T-helper 2 cell treated with Interferon-gamma antibody and Interleukin-4, amounts not matched to agents 5 μg/mL and 100 μg/mL, for 36 hours (primary cell): ENCODE measurements around the gene RPS25.
"Not testable (repeated sequence)": the region's sequence is repeated elsewhere in the genome, so short reads cannot be mapped to it uniquely, and the experiment has no call there.

ENCODE experiments used
- DNase-seq: peaks from one replicate; pipeline ENCODE4 v3.0.0; 2021; ENCODE audit warnings: low spot score
- H3K27ac Mint-ChIP-seq: one replicate; pipeline ENCODE4 v1.8.0; 2021; ENCODE audit warnings: mild to moderate bottlenecking, mixed read lengths
- H3K27me3 Mint-ChIP-seq: one replicate; pipeline ENCODE4 v1.8.0; 2021; ENCODE audit warnings: low read depth, mixed read lengths
- H3K36me3 Mint-ChIP-seq: one replicate; pipeline ENCODE4 v1.8.0; 2021; ENCODE audit warnings: low read depth, mixed read lengths
- H3K4me1 Mint-ChIP-seq: one replicate; pipeline ENCODE4 v1.8.0; 2021; ENCODE audit warnings: low read depth, mixed read lengths
- H3K4me3 Mint-ChIP-seq: one replicate; pipeline ENCODE4 v1.8.0; 2022; ENCODE audit warnings: mild to moderate bottlenecking, moderate library complexity, mixed read lengths
- H3K9me3 Mint-ChIP-seq: one replicate; pipeline ENCODE4 v1.8.0; 2021; ENCODE audit warnings: mixed read lengths

Gene RPS25

DNA sequence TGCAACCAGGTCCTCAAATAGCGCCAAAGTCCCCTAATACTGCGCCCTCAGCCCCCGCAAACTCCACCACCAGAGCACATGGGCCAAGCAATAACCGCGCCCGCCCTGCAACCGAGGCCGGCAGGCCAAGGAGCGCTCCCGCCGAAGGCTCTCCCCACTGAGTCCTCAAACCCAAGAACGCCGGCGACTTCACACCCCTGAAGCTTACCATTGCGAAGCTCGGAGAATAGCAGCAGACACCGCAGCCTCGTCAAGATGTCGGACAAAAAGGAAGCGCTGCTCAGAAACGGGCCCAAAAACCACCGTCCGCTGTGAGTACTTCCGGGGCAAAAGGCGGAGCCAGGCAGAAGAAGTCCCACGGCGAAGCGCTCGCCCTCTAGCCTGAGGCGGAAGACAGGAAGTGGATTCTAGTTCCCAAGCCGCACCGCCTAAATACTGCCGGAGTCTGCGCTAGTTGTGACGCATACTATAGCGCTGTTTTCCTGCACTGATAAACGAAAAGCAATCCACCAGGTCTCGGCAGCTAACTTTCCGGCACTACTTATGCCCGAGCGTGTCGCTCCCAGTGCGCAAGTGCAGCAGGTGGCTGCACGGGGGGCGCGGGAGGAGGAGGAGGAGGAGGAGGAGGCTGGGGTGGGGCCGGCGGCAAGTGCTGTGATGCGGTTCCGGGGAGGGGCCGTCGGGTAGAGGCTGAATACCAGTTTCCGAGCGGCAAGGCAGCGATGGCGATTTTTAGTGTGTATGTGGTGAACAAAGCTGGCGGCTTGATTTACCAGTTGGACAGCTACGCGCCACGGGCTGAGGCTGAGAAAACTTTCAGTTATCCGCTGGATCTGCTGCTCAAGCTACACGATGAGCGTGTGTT, at the start of gene RPS25, which contains the start of gene TRAPPC4:
Gene RPS25 (minus strand): TSS at position 270 of the 865 bp plus-strand sequence. CDS start 59 bp downstream, at position 211.
Gene TRAPPC4 (plus strand): TSS at position 693 of the 865 bp plus-strand sequence. CDS start 30 bp downstream, at position 723.
- Mint-ChIP-seq H3K36me3 (peaks cover 68% of the 10 kb centered on the region), H3K27ac (peak within 1 kb of the TSS; percentile 100), H3K4me1 (peaks cover 35% of the 10 kb centered on the region), H3K9me3 (no peaks in the 10 kb centered on the region), H3K27me3 (no peaks in the 10 kb centered on the region), H3K4me3 (peak within 1 kb of the TSS; percentile 99)
- peak; percentile 94 for DNase-seq

DNA sequence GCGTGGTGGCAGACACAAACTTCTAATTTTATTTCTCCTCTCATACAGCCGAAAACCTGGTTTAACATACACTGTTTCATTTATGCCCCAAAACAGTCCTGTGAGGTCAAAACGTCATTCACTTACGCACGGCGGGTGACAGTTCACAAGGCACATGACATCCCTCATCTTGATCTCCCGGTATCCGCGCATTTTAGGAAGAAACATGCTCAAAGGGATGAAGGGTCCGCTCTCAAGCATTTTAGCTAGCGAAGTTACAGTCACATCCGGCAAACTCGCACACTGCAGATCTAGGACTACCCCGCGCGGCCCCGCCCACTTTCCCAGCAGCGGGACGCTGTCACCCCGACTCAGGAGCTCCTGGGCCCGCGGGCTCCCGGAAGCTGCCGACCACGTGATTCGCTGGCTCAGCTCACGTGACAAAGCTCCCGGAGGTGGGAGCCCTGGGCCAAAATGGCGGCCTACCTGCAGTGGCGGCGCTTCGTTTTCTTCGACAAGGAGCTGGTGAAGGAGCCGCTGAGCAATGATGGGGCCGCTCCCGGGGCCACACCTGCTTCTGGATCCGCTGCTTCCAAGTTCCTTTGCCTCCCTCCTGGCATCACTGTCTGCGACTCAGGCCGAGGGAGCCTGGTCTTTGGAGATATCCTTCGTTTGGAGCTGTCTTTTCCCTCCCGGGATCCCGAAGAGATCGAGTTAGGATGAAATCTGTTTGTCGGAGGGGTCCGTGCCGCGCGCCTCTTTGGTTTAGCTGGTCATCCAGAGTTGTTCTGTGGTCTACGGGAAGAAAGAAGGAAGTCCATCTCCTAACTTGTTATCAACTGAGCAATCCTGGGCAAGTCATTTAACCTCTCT, 49.5 kb upstream of the RPS25 start, which contains the start of gene VPS11:
Gene VPS11 (plus strand): TSS at position 448 of the 852 bp plus-strand sequence. CDS start 6 bp downstream, at position 454.
- H3K9me3 Mint-ChIP-seq = no peaks in the 10 kb centered on the region
- H3K36me3 Mint-ChIP-seq = peaks cover 14% of the 10 kb centered on the region
- H3K27ac Mint-ChIP-seq = peak within 1 kb of the TSS; percentile 94
- peak; percentile 99 for DNase-seq
- H3K4me3 Mint-ChIP-seq = peak within 1 kb of the TSS; percentile 99
- no peaks in the 10 kb centered on the region for H3K27me3 Mint-ChIP-seq
- peaks cover 22% of the 10 kb centered on the region for H3K4me1 Mint-ChIP-seq

DNA sequence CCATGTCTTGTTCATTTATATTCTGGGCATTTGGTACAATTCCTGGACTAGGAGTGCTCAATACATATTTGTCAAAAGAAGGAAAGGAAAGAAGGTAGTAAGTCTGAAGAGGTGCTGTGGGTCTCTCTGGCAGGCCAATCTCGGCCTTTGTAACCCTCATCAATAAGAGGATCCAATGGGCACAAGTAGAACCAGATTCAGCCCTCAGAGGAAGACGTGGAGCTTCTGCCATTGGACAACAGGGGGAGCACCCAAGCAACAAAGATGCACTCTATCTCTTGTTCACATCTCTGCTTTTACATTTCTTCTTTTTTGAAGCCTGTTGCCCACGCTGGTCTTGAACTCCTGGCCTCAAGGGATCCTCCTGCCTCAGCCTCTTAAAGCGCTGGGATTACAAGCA, 47.2 kb upstream of the RPS25 start:
- peak; percentile 38 for DNase-seq
- peak overlapping the region; percentile 17 for H3K27ac Mint-ChIP-seq
- no peaks in the 10 kb centered on the region for H3K27me3 Mint-ChIP-seq
- H3K9me3 Mint-ChIP-seq = no peaks in the 10 kb centered on the region
- peaks cover 22% of the 10 kb centered on the region for H3K4me1 Mint-ChIP-seq
- H3K4me3 Mint-ChIP-seq = peak overlapping the region; percentile 99
- peaks cover 7% of the 10 kb centered on the region for H3K36me3 Mint-ChIP-seq

DNA sequence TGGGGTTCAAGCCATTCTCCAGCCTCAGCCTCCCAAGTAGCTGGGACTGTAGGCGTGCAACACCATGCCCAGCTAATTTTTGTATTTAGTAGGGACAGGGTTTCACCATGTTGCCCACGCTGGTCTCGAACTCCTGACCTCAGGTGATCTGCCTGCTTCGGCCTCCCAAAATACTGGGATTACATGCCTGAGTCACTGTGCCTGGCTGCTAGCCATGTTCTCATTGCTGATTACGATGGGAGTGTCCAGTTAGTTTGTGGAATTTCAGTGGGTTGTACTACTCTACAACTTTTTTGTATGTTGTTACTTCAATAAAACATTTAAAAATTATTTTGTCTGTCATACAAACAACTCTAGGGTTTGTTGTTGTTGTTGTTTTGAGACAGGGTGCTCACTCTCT, 44.6 kb upstream of the RPS25 start:
- H3K4me1 Mint-ChIP-seq = peaks cover 20% of the 10 kb centered on the region
- H3K27me3 Mint-ChIP-seq = no peaks in the 10 kb centered on the region
- DNase-seq = no peak
- no peak overlapping the region for H3K4me3 Mint-ChIP-seq
- H3K27ac Mint-ChIP-seq = no peak overlapping the region
- H3K9me3 Mint-ChIP-seq = no peaks in the 10 kb centered on the region
- peaks cover 7% of the 10 kb centered on the region for H3K36me3 Mint-ChIP-seq

DNA sequence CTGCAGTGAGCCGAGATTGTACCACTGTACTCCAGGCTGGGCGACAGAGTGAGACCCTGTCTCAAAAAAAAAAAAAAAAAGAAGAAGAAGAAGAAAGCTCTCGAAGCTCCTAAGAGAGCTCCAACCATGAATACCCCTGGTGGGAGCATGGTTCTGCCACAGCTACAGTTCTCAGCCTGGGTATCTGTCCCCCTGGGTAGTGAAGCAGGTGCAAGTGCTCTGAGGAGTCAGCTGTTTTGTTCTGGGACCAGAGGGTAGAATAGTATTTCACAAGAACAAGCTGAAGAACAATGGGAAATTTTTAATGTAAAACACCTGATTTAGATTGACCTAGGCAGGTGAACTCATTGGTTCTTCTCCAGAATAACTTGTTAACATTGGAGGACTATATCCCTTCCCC, 43.1 kb upstream of the RPS25 start:
- peaks cover 7% of the 10 kb centered on the region for H3K36me3 Mint-ChIP-seq
- DNase-seq = no peak
- H3K9me3 Mint-ChIP-seq = no peaks in the 10 kb centered on the region
- H3K4me3 Mint-ChIP-seq = no peak overlapping the region
- no peaks in the 10 kb centered on the region for H3K27me3 Mint-ChIP-seq
- H3K27ac Mint-ChIP-seq = no peak overlapping the region
- peaks cover 14% of the 10 kb centered on the region for H3K4me1 Mint-ChIP-seq

DNA sequence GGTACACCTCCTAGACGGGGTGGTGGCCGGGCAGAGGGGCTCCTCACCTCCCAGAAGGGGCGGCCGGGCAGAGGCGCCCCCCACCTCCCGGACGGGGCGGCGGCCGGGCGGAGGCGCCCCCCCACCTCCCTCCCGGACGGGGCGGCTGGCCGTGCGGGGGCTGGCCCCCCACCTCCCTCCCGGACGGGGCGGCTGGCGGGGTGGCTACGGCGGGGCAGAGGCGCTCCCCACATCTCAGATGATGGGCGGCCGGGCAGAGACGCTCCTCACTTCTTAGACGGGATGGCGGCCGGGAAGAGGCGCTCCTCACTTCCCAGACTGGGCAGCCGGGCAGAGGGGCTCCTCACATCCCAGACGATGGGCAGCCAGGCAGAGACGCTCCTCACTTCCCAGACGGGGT, 41.0 kb upstream of the RPS25 start:
- peaks cover 19% of the 10 kb centered on the region for H3K4me1 Mint-ChIP-seq
- H3K27me3 Mint-ChIP-seq, H3K4me3 Mint-ChIP-seq, DNase-seq, H3K9me3 Mint-ChIP-seq, H3K27ac Mint-ChIP-seq: not testable (repeated sequence)
- H3K36me3 Mint-ChIP-seq = peaks cover 26% of the 10 kb centered on the region

DNA sequence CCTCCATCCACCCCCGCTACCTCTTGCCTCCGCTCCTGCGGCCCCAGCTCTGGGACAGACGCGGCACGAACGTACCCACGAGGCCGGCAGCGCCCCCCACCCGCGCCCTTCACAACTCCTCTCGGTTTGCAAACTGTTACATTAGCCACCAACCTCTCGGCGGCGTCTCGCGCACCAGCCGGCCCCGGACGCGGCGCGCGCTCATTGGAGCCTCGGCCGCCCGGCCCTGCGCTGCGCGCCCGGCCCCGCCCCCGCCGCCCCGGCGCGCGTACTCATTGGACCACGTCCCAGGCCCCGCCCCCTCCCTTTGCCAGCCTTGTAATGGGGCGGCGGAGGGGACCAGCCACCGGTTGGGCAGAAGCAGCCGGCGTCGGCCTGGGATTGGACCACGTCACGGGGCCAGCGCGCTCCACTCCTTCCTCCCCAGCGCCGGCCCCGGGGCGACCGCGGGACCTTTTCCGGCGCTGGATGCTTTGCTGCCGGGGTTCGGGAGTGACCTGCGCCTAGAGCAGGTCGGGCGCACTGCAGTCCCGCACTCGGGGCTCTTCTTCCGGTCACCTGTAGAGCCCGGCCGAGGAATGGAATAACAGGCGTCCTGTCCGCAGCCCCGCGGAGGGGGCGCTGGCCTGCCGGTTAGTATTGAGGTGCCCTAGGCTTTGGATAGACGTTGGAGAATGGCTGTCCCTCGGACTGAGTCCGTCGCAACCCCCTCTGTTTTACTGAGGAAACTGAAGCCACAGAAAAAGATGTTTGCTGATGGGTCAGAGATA, 39.0 kb upstream of the RPS25 start, which contains the start of gene HYOU1:
Gene HYOU1 (minus strand): TSS at position 206 of the 770 bp plus-strand sequence. CDS start 1,045 bp downstream, outside the sequence.
- peaks cover 19% of the 10 kb centered on the region for H3K4me1 Mint-ChIP-seq
- peak within 1 kb of the TSS; percentile 91 for H3K4me3 Mint-ChIP-seq
- H3K36me3 Mint-ChIP-seq = peaks cover 43% of the 10 kb centered on the region
- peak within 1 kb of the TSS; percentile 99 for H3K27ac Mint-ChIP-seq
- DNase-seq = peak; percentile 99
- H3K27me3 Mint-ChIP-seq = no peaks in the 10 kb centered on the region
- H3K9me3 Mint-ChIP-seq = no peaks in the 10 kb centered on the region

DNA sequence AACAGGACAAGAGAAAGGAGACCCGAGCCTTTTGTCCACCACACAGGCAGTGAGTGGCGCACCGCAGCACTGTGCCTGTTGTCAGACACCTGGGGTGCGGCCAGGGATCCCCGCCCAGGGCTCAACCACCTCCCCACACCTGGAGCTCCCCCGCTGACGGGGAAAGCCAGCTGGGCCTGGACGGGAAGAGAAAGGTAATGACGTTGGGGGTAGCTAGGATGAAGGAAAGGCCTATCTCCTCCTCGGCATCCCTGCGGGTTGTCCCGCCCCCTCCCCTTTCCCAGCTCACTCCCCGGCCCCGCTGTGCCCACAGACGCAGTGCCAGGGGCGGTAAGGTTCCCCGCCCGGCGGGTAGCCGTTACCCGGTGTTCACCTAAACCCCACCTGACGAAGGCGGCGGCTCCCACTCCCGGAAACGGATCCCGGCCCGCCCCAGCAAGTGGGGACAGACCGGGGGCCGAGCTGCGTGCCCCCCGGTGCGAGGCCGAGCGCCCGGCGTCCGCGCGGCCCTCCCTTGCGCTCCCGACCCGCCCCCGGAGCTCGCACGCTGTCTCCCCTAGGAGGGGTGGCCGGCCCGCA, 38.4 kb upstream of the RPS25 start:
- Mint-ChIP-seq H3K4me1 (peaks cover 19% of the 10 kb centered on the region), H3K27ac (peak overlapping the region; percentile 99), H3K9me3 (no peaks in the 10 kb centered on the region), H3K4me3 (peak overlapping the region; percentile 91), H3K27me3 (no peaks in the 10 kb centered on the region), H3K36me3 (peaks cover 47% of the 10 kb centered on the region)
- peak; percentile 17 for DNase-seq

DNA sequence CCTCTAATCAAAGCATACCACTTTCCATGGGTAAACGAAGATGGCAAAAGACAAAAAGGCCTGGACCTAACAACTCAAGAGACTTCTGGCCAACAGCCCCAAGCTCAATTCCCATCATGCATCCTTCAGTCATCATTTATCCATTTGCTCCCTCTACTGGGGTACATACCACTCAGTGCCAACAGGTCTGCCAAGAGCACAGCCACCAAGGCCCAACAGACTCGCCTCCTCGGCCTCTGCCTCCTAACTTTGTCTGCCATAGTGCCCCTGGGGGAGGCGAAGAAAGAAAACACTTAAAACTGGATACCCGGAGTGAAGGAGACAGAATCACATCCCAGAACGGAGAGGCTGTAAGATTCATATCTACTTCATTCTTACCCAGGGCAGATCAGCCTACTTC, 37.8 kb upstream of the RPS25 start:
- Mint-ChIP-seq H3K27ac (peak overlapping the region; percentile 83), H3K27me3 (no peaks in the 10 kb centered on the region), H3K36me3 (peaks cover 53% of the 10 kb centered on the region), H3K4me3 (peak overlapping the region; percentile 91), H3K4me1 (peaks cover 19% of the 10 kb centered on the region), H3K9me3 (no peaks in the 10 kb centered on the region)
- DNase-seq = no peak

DNA sequence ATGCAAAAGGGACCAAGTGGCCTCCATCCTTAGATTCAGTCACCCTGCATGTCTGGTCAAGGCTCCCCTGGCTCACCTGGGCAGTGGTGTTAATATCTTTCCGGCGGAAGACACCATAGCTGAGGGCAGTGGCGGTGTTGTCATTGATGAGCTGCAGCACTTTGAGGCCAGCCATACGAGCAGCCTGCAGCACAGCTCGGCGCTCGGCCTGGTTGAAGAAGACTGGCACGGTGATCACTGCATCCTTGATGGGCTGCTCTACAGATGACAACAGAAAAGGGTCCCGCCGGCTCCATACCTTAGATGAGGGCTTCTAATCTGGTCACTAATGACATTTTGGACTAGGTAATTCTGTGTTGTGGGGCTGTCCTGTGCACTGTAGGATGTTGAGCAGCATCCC, 36.3 kb upstream of the RPS25 start:
- Mint-ChIP-seq H3K27me3 (no peaks in the 10 kb centered on the region), H3K27ac (no peak overlapping the region), H3K9me3 (no peaks in the 10 kb centered on the region), H3K4me3 (peak overlapping the region; percentile 51), H3K36me3 (peaks cover 63% of the 10 kb centered on the region), H3K4me1 (peaks cover 19% of the 10 kb centered on the region)
- no peak for DNase-seq

DNA sequence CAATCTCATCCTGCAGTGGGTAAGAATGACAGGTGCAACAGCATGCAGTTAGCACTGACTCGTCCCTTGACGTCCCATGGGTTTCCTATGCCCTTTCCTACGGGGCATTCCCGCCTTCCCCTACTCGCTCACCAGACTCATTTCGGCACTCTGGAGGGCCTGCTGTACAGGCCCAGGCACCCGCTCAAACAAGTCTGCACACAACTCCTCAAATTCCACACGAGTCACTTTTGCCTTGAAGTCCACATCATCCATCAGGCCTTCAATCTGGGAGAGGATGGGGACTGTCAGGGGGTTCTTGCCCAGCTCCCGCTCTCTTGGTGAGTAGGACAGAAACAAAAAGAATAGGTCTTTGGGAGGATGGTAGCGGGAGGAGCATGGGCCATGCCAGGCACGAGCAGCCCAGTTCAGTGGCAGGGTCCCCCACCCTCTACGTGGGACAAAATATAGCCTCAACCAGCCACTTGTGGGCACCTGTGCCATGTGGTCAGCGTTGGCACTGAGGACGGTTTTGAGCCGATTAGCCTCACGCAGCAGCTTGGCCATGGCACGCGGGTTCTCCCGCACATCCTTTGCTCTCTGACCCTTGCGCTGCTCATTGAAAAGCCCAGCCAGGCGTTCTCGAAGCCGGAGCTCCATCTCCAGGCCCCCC, 34.1 kb upstream of the RPS25 start:
- Mint-ChIP-seq H3K27me3 (no peaks in the 10 kb centered on the region), H3K4me3 (no peak overlapping the region), H3K36me3 (peaks cover 72% of the 10 kb centered on the region), H3K9me3 (no peaks in the 10 kb centered on the region), H3K27ac (no peak overlapping the region), H3K4me1 (peaks cover 12% of the 10 kb centered on the region)
- no peak for DNase-seq

DNA sequence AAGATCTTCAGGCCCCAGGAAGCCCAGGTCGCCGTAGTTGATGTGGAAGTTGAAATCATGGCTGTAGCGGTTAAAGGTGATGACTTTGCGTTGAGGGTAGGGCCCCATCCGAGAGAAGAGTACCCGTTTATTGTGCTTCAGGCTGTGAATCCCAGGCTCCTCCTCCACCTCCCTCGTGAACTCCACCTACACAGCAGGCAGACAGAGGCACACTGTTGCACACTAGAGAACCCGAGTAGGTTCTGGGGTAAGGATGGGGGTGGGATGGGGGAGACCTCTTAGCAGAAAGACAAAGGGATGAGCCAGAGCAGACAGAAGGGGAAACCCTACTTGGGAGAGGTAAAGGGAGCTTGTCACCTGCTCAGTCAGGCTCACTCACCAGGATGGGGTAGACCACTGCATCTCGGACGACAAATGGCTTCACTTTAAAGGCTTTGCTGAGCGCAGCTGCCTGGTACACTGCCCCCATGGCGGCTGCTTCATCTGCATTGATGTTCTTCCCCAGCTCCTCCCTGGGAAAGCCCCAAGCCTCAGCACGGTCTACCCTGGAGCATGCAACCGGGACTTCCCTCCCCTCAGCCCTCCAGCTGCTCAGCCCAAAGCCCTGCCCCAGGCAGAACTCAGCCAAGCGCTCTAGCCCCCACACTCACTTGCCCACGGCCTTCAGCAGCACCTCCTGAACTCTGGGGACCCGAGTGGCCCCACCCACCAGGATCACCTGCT, 33.5 kb upstream of the RPS25 start:
- Mint-ChIP-seq H3K9me3 (no peaks in the 10 kb centered on the region), H3K4me1 (peaks cover 12% of the 10 kb centered on the region), H3K36me3 (peaks cover 77% of the 10 kb centered on the region), H3K27me3 (no peaks in the 10 kb centered on the region), H3K27ac (no peak overlapping the region), H3K4me3 (no peak overlapping the region)
- DNase-seq = no peak
